HG03196 (cell line): ENCODE results near the gene ANKRD9.

Source experiments
- ATAC-seq: cut with Tn5 transposase; IDR thresholded peaks from one replicate; pipeline ENCODE4 v1.9.1; 2021; ENCODE audit not compliant: unreplicated experiment

ANKRD9 gene

GRCh38 chr14:102479777-102480176, 29.8 kb downstream of the ANKRD9 start:
- ATAC-seq = no peak

- no peak for ATAC-seq
Observed at GRCh38 chr14:102479107-102479506, 30.5 kb downstream of the ANKRD9 start.

DNA sequence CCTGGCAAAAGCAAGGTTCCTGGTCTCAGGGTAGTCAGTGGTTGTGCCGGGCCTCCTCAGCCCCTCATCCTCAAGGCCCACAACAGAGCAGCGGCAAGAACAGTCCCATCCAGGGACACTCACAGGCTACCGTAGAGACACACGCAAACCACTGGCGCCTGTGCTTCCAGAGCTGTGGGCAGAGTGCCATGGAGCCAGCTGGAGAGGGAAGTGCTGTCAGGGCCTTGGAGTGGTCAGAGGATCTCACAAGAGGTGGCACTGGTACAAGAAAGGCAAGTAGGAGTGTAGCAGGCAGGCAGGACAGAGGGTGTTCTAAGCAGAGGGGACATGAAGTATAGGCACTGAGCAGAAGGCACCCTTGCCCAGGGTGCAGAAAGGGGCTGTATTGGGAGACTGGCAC, 34.6 kb downstream of the ANKRD9 start:
- no peak for ATAC-seq

- no peak for ATAC-seq
Observed at GRCh38 chr14:102473559-102473958, 36.0 kb downstream of the ANKRD9 start.

- no peak for ATAC-seq
Observed at GRCh38 chr14:102472791-102473150, 36.8 kb downstream of the ANKRD9 start.

- no peak for ATAC-seq
Observed at GRCh38 chr14:102471921-102472790, 37.4 kb downstream of the ANKRD9 start.

- no peak for ATAC-seq
Observed at GRCh38 chr14:102469261-102469660, 40.3 kb downstream of the ANKRD9 start.

- no peak for ATAC-seq
Observed at GRCh38 chr14:102464846-102465341, 44.7 kb downstream of the ANKRD9 start.

DNA sequence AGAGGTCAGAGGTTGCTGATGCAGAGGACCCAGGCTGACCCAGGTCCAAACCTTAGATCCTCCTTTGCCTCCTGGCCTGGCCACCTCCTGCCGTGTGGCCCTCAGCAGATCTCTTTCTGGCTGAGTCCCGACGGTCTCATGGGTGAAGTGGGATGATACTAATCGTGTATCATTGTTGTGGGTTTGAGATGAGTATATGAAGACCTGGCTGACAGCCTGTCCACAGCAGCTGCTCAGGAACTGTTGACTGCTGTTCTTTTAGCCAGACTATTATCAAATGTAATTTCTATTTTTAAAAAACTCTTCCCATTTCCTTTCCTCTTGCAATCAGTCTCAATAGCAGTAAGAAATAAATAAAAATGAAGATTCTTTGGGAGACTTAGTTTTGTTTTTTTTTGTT, 45.6 kb downstream of the ANKRD9 start:
- ATAC-seq = no peak

- ATAC-seq = no peak
Observed at GRCh38 chr14:102462391-102462790, 47.2 kb downstream of the ANKRD9 start.

DNA sequence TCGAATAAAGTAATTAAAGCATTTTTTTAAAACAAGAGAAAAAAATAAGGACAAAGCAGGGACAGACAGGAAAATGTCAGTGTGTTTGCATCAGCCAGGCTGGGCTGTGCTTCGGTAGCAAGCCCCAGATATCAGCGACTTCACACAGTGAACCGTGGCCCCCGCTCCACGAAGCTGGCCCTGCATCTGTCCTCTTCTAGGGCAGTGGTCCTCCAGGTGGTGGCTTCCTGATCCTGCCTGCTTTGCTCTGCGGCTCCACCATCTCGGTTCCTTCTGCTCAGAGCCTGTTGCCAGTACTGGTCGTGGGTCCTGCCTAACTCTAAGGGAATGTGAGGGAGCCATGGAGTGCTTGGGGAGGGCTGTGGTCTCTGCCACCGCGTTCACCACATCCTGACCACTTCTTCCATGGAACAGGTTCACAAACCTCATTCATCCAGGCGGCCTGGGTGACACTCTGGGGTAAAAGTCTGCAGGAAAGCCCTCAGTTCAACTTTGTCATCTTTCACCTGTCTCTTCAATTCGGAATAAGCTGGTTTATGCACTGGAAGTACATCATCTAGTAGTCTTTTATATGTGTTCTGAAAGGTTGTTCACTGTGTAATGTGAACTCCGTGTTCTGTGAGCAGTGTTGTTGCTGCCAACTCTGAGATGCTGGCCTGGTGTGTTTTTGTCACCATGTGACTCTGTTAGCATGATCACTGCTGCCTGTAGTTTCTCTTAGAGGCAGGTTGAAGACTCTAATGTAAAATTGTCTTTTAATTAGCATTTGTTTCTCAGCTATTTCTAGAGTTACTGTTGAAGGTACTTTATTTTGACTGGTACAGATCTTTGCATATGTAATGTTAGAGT, 47.9 kb downstream of the ANKRD9 start:
- ATAC-seq = no peak

DNA sequence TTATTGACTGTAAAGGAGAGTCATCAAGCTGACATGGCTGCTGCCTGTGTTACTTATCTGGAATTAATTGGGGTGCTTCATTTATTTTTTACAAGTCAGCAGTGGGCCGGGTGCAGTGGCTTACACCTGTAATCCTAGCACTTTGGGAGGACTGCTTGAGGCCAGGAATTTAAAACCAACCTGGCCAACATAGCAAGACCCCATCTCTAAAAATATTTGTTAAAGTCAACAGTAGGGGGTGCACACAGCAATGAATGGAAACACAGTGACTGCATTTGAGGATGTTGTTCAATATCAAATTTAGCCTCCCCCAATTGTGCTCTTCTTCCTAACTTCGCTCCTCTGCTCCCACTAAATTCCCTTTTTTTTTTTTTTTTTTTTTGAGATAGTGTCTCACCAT, 52.1 kb downstream of the ANKRD9 start:
- ATAC-seq = no peak

GRCh38 chr14:102454711-102455110, 54.9 kb downstream of the ANKRD9 start:
- no peak for ATAC-seq

DNA sequence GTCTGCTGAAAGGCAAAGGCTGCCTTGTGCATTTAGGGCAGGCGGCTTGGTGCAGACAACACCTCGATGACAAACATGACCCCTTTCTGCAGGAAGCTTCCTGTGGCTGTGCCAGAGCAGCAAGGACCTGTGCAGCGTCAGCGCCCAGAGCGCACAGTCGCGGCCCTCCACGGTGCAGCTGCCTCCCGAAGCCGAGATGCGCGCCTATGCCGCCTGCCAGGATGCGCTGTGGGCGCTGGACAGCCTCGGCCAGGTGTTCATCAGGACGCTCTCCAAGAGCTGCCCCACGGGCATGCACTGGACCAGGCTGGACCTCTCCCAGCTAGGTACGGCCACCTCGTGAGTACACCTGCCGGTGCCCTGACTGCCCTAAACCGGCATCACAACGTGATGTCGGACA, 57.3 kb downstream of the ANKRD9 start:
- ATAC-seq = no peak
